HK-2 (cell line): ENCODE results near the gene MTHFSD.

ENCODE experiments used
- DNase-seq: peaks from one replicate; pipeline ENCODE4 v3.0.0-alpha.2; 2018; ENCODE audit not compliant: unreplicated experiment

Gene MTHFSD

DNA sequence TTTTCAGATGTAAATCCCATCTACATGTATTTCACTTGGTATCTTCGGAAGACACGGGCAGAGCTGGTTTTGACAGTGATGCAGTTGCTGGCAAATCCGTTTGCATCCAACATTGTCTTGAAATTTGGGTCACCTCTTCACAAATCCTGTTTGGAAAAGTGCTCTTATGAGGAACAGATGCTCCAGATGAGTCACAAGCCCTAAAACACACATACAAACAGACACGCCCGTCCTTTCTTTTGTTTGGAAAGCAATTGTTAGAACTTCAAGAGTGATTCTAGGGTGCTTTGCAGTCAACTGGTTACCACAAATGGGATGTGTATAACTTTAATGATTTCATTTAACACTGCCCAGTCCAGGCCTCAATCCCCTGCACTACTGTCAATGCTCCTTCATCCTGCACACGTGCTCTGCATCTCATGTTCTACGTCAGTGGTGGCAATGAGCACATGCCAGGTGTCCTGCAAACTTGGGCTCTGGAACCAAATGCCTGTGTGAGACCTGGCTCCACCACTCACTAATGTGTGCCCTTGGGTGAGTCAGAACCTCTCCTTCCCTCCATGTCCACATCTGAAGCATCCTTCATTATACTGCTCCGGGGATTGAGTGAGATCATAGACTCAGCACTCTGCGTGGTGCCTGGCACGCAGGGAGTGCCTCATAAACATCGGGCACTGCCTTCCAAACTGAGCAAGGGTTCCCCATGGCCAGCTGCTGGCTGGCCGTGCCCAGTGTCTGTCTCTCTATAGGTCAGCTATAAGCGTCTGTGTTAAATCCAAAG lies 64.0 kb downstream of the MTHFSD start:
- DNase-seq: no peak

DNA sequence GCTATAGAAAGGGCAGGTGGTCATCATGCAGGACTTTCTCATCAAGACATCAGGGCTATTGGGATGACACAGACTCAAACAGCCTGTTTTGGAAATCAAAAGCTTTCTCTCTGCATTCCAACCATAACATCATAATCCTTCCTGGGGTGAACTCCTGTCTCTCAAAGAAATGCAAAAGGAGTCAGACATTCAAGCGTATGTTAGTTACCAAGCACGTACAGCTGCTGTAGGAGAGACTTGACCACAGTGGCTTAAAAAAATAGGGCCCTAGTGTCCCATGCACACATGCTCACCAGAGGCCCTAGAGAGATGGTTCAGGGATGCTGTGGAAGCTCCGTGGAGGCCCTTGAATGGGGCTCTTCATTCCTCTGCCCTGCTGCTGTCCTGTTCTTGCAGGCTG lies 69.3 kb downstream of the MTHFSD start:
- DNase-seq: no peak

DNA sequence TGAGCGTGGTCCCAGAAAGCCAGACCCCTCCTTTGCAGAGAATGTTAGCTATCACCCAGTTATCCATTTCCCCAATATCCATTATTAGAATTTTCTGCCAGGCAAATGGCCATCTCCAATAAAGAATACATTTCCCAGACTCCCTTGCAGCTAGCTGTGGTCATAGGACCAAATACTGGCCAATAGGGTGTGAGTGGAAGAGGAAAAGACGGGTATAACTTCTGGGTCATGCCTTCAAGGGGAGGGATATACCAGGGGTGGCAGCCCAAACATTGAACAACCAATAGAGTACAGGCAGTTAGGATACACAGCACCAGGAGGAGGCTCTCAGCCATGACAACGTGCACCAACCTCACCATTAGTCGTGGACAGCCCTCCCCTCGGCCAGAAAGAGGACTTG lies 70.8 kb downstream of the MTHFSD start:
- no peak for DNase-seq

DNA sequence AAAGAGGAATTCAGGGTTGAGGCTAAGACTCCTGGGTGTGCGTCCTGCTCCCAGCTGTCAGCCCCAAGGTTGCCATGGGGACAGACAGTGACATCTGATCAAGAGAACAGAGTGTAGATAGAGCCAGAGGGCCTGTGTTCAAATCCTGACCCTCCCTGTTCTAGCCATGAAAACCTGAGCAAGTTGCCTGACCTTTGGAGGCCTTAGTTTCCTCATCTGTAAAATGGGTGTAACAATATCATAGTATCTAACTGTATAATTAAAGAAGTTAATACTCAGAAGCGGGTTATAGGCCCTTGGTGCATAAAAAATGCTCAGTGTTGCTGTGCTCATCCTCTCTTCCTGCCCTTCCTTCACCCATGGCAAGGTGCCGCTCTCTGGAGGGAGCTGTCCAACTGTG lies 73.4 kb downstream of the MTHFSD start:
- DNase-seq: no peak

DNA sequence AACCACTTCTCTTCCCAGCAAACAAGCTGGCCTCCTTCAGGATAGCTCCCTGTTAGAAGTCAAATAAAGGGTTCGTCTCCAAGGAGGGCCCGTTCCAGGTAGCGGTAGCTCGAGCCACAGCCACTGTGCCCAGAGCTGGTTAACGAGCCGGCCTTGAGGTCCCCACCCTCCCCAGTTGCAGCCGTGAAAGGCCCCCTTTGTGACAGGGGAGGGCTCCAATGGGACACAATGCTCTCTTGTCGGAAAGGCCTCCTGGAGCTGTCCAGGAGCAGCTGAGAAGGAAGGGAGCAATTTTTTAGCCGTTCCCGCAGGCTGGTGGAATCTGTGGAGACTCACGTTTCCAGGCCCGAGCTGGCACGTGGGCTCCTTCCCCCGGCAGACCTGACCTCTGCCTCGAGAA lies 74.6 kb downstream of the MTHFSD start:
- DNase-seq: no peak
